Activated naive CD8-positive, alpha-beta T cell treated with anti-CD3 and anti-CD28 coated beads for 36 hours (primary cell): ENCODE measurements around the gene PPP1R3A. TPM values are rescaled to one million over a fixed set of nuclear protein-coding genes. Genes with fewer than 3 reads are reported as not detected.

Source experiments
- DNase-seq: peaks from one replicate; pipeline ENCODE4 v3.0.0; 2021
- H3K27ac Mint-ChIP-seq: one replicate; pipeline ENCODE4 v1.8.0; 2022; ENCODE audit warnings: mild to moderate bottlenecking, moderate library complexity, mixed read lengths
- H3K27me3 Mint-ChIP-seq: one replicate; pipeline ENCODE4 v1.8.0; 2022; ENCODE audit warnings: mild to moderate bottlenecking, mixed read lengths
- H3K36me3 Mint-ChIP-seq: one replicate; pipeline ENCODE4 v1.8.0; 2021; ENCODE audit warnings: mild to moderate bottlenecking, mixed read lengths
- H3K4me1 Mint-ChIP-seq: one replicate; pipeline ENCODE4 v1.8.0; 2021; ENCODE audit warnings: mixed read lengths
- H3K4me3 Mint-ChIP-seq: one replicate; pipeline ENCODE4 v1.8.0; 2022; ENCODE audit warnings: mild to moderate bottlenecking, moderate library complexity, mixed read lengths
- H3K9me3 Mint-ChIP-seq: one replicate; pipeline ENCODE4 v1.8.0; 2022; ENCODE audit warnings: mixed read lengths
- total RNA-seq, 2 experiments: library from RNA; stranded (reverse); gene quantifications; one replicate each; pipeline ENCODE4 v1.2.3, GENCODE V29; 2021

Gene PPP1R3A
- total RNA-seq, 2 experiments from 2014 or later = not detected

- Mint-ChIP-seq H3K27me3 (no peaks in the 10 kb centered on the region), H3K4me1 (no peaks in the 10 kb centered on the region), H3K36me3 (no peaks in the 10 kb centered on the region), H3K27ac (no peak overlapping the region), H3K4me3 (no peak overlapping the region), H3K9me3 (no peaks in the 10 kb centered on the region)
- no peak for DNase-seq
Observed at GRCh38 chr7:113831556-113831955, 87.3 kb downstream of the PPP1R3A start.

GRCh38 chr7:113828581-113828980, 90.2 kb downstream of the PPP1R3A start:
- no peak overlapping the region for H3K27ac Mint-ChIP-seq
- no peaks in the 10 kb centered on the region for H3K4me1 Mint-ChIP-seq
- H3K36me3 Mint-ChIP-seq = no peaks in the 10 kb centered on the region
- no peaks in the 10 kb centered on the region for H3K9me3 Mint-ChIP-seq
- no peaks in the 10 kb centered on the region for H3K27me3 Mint-ChIP-seq
- DNase-seq = no peak
- H3K4me3 Mint-ChIP-seq = no peak overlapping the region
